Stimulated activated CD4-positive, alpha-beta T cell treated with anti-CD3 and anti-CD28 coated beads, Interleukin-1b, Interleukin-23, amount 100 ng/mL, for 4 hours (primary cell): ENCODE data around the gene CDK19.

Source experiments
- DNase-seq, 2 donors: peaks; one replicate each; pipeline ENCODE4 v3.0.0-alpha.2; 2020; ENCODE audit warnings: low read depth in 2 of 2

The CDK19 gene

GRCh38 chr6:110703010-110703905, 112.0 kb downstream of the CDK19 start:
- no peak for DNase-seq

- DNase-seq: no peak
Measured at GRCh38 chr6:110699780-110700179, 115.5 kb downstream of the CDK19 start.

- DNase-seq: no peak
Measured at GRCh38 chr6:110693994-110694393, 121.3 kb downstream of the CDK19 start.

- no peak for DNase-seq
Measured at GRCh38 chr6:110693296-110693695, 122.0 kb downstream of the CDK19 start.

GRCh38 chr6:110690916-110691315, 124.4 kb downstream of the CDK19 start:
- no peak for DNase-seq

GRCh38 chr6:110690106-110690654, 125.1 kb downstream of the CDK19 start:
- no peak for DNase-seq

DNA sequence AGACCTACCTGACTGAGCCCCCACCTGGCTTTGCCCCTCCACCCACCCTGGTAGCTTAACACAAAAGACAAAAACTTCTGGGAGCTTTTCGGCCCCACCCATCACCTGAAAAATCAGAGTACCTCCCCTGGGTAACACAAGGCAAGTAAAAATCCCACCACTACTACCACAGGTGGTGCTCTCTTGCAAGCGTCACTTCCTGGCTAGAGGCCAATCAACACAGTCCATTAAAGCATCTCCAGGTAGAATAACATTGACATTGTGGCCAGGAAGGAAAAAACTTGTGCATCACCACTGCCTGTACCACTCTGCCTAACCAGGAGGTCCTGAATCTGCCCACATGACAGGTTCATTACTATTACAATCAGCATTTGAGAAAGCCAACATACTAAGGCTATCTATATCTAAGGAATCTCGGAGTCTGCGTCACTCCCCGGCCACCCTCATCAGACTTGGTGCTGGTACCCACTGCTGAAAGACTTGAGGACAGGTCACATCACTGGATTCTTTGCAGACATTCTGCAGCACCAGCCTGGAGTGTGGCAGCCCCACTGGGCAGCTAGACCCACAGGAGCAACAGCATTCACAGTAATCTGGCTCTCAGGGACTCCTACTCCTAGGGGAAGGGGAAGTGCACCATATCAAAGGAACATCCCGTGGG, 125.9 kb downstream of the CDK19 start:
- DNase-seq: no peak

- no peak for DNase-seq
Measured at GRCh38 chr6:110688661-110689268, 126.5 kb downstream of the CDK19 start.

- no peak for DNase-seq
Measured at GRCh38 chr6:110687326-110687725, 127.9 kb downstream of the CDK19 start.

DNA sequence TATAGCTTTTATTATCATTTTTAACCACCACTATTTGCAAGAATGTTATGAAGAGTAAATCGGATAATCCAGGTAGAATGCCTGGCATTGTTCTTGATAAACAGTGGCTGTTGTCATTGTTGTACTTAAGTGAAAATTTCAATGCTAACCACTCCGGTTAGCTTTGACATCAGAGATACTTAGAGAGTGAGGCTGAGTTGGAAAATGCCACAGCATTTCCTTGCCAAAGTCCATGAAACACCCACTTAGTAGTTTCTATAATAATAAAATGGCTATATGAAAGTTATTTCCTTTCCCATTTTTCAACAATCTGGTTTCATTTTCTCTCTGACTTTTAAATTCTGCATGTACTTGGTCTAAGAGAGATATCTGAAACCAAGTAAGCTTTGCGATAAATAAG, 132.0 kb downstream of the CDK19 start:
- no peak for DNase-seq

GRCh38 chr6:110682460-110682853, 132.8 kb downstream of the CDK19 start:
- DNase-seq: peak in 1 of 2 donors; percentile 61

GRCh38 chr6:110681543-110682459, 133.5 kb downstream of the CDK19 start:
- no peak for DNase-seq

GRCh38 chr6:110676396-110676795, 138.9 kb downstream of the CDK19 start:
- no peak for DNase-seq

- no peak for DNase-seq
Measured at GRCh38 chr6:110674096-110674495, 141.2 kb downstream of the CDK19 start.

DNA sequence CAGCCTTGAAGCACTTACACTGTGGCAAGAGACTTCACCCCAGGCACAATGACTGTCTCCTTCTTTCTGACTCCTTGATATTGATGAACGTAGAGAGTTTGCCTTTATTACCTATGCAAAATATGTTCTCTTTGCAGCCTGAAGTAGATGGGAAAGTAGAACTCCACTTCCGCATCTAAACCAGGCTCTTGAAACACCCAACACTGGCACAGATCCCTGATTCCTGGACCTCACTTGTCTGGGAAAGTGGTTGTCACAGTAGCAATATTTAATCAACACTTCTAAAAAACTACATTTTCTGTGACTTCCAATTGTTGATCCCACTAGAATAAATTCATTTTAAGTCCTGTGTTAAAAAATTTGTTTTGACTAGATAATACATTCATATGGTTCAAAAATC, 143.1 kb downstream of the CDK19 start:
- DNase-seq: no peak

DNA sequence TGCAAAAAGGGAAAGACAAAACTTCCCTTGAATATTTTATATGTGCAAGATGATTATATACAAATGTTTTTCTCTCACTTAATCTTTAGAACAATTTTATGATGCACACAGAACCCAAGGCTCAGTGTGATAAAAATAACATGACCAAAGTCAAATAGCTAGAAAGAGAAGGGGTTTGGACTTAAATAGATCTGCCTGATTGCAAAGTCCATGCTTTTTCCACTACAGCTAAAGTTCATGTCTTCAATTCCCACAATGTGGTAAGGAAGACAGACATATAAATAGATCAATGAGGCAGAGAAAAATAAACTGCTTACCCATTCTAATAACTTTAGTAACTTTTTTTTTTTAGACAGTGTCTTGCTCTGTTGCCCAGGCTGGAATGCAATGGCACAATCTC, 143.8 kb downstream of the CDK19 start:
- DNase-seq: no peak

GRCh38 chr6:110665600-110665999, 149.7 kb downstream of the CDK19 start:
- no peak for DNase-seq

GRCh38 chr6:110664933-110665332, 150.3 kb downstream of the CDK19 start:
- no peak for DNase-seq

DNA sequence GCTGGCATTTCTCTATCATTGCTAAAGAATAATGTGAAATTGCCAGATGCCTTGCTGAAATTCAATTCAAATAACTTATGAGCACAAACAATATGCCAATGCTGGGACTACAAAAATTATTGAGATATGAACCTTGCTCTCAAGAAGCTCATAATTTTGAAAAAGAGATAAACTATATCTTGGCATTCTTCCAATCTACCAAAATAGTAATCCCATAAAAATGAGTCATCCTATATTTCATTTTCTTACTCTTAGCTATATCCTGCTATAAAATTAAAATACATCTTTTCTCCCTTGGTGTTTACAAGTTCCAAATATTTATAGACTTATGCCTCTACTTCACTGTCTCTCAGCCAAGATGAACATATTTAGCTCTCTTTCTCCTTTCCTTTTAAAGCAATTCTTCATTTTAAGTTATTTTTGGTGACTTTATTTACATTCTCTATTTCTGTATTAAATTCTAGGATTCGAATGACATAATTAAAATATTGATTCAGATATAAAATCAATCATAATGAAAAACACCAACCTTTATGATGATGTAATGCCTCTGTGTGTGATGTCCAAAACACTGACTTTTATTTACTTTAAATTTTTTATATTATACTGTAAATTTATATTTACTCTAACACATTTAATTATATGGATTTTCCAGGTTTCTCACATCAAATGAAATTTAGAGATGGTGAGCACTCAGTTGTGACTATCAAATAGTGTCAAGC, 152.6 kb downstream of the CDK19 start:
- DNase-seq: no peak

GRCh38 chr6:110661414-110661813, 153.9 kb downstream of the CDK19 start:
- no peak for DNase-seq
